RWPE2 (cell line): ENCODE measurements around the gene ISG20.

ENCODE experiments used
- ATAC-seq: fragments of 200-7000 bp; cut with Tn5 transposase; 3 replicates; pipeline ENCODE4 v1.9.1; 2021; ENCODE audit warnings: low read depth
- DNase-seq: peaks from one replicate; pipeline ENCODE4 v3.0.0-alpha.2; 2020; ENCODE audit warnings: low spot score
- H3K27ac ChIP-seq: fragments of 450-650 bp; 2 replicates; pipeline ENCODE4 v1.5.1; 2017; ENCODE audit warnings: mild to moderate bottlenecking; ENCODE audit not compliant: poor library complexity, severe bottlenecking
- H3K27me3 ChIP-seq: fragments of 250-450 bp; sonication (Bioruptor Pico); 2 replicates; pipeline ENCODE4 v1.5.1; 2021; ENCODE audit warnings: mild to moderate bottlenecking, moderate library complexity; ENCODE audit not compliant: insufficient read depth, poor library complexity, severe bottlenecking
- H3K36me3 ChIP-seq: fragments of 250-450 bp; sonication (Bioruptor Pico); 2 replicates; pipeline ENCODE4 v1.5.1; 2020; ENCODE audit warnings: low read depth, mild to moderate bottlenecking, moderate library complexity
- H3K4me1 ChIP-seq: fragments of 250-450 bp; sonication (Bioruptor Pico); 2 replicates; pipeline ENCODE4 v1.5.1; 2021; ENCODE audit warnings: mild to moderate bottlenecking, moderate library complexity; ENCODE audit not compliant: insufficient read depth, poor library complexity, severe bottlenecking
- H3K4me3 ChIP-seq: fragments of 250-450 bp; sonication (Bioruptor Pico); 2 replicates; pipeline ENCODE4 v1.5.1; 2021; ENCODE audit warnings: mild to moderate bottlenecking, moderate library complexity; ENCODE audit not compliant: severe bottlenecking
- H3K9me3 ChIP-seq: fragments of 250-450 bp; sonication (Bioruptor Pico); 2 replicates; pipeline ENCODE4 v1.5.1; 2021; ENCODE audit warnings: mild to moderate bottlenecking, moderate library complexity; ENCODE audit not compliant: severe bottlenecking
- CTCF ChIP-seq: fragments of 450-650 bp; IDR thresholded peaks from one replicate; pipeline ENCODE4 v1.5.1; 2017; ENCODE audit warnings: mild to moderate bottlenecking, moderate library complexity; ENCODE audit not compliant: poor library complexity, severe bottlenecking

ISG20 gene

GRCh38 chr15:88674661-88675060 is 35.8 kb downstream of the ISG20 start:
- Histone ChIP-seq H3K27me3 (peaks cover 30% of the 10 kb centered on the region), H3K27ac (no peak overlapping the region), H3K4me3 (no peak overlapping the region), H3K4me1 (no peaks in the 10 kb centered on the region), H3K36me3 (no peaks in the 10 kb centered on the region), H3K9me3 (no peaks in the 10 kb centered on the region)
- DNase-seq: peak; percentile 29
- ATAC-seq: no peak
- TF ChIP-seq CTCF: no peak

- ATAC-seq (no peak), DNase-seq (no peak)
- H3K4me1 ChIP-seq: no peaks in the 10 kb centered on the region
- H3K36me3 ChIP-seq: no peaks in the 10 kb centered on the region
- no peak for TF ChIP-seq CTCF
- H3K4me3 ChIP-seq: no peak overlapping the region
- no peak overlapping the region for H3K27ac ChIP-seq
- H3K9me3 ChIP-seq: no peaks in the 10 kb centered on the region
- H3K27me3 ChIP-seq: peaks cover 8% of the 10 kb centered on the region
Measured at GRCh38 chr15:88678755-88679154, 39.9 kb downstream of the ISG20 start.

- TF ChIP-seq CTCF: no peak
- no peak overlapping the region for H3K4me3 ChIP-seq
- no peaks in the 10 kb centered on the region for H3K36me3 ChIP-seq
- no peaks in the 10 kb centered on the region for H3K9me3 ChIP-seq
- no peaks in the 10 kb centered on the region for H3K27me3 ChIP-seq
- no peak overlapping the region for H3K27ac ChIP-seq
- ATAC-seq (no peak), DNase-seq (no peak)
- H3K4me1 ChIP-seq: no peaks in the 10 kb centered on the region
Measured at GRCh38 chr15:88680241-88681001, 41.6 kb downstream of the ISG20 start.

- H3K27me3 ChIP-seq: no peaks in the 10 kb centered on the region
- no peaks in the 10 kb centered on the region for H3K36me3 ChIP-seq
- H3K4me3 ChIP-seq: no peak overlapping the region
- no peak for TF ChIP-seq CTCF
- no peak overlapping the region for H3K27ac ChIP-seq
- ATAC-seq (no peak), DNase-seq (no peak)
- H3K4me1 ChIP-seq: no peaks in the 10 kb centered on the region
- H3K9me3 ChIP-seq: no peaks in the 10 kb centered on the region
Measured at GRCh38 chr15:88681610-88682221, 42.9 kb downstream of the ISG20 start.

GRCh38 chr15:88684345-88684744 is 45.5 kb downstream of the ISG20 start:
- H3K9me3 ChIP-seq: no peaks in the 10 kb centered on the region
- H3K4me1 ChIP-seq: no peaks in the 10 kb centered on the region
- ATAC-seq: no peak
- no peak overlapping the region for H3K4me3 ChIP-seq
- no peak for DNase-seq
- H3K36me3 ChIP-seq: no peaks in the 10 kb centered on the region
- no peaks in the 10 kb centered on the region for H3K27me3 ChIP-seq
- H3K27ac ChIP-seq: no peak overlapping the region
- TF ChIP-seq CTCF: no peak
